C4-2B (cell line): ENCODE measurements around the gene FHOD3.

Experiments
- CTCF ChIP-seq: fragments of 450-650 bp; conservative IDR thresholded peaks from 2 replicates; pipeline ENCODE4 v1.5.1; 2017; ENCODE audit warnings: mild to moderate bottlenecking
- ZFX ChIP-seq: fragments of 450-650 bp; IDR thresholded peaks from 2 replicates; pipeline ENCODE4 v1.6.1; 2017

GRCh38 chr18:36597636-36598035 lies 300.1 kb downstream of the FHOD3 start:
- TF ChIP-seq CTCF = no peak
- no peak for TF ChIP-seq ZFX
